Activated T-helper 2 cell treated with anti-CD3 and anti-CD28 coated beads, Interferon-gamma antibody, Interleukin-2, Interleukin-4, amounts not matched to agents 10 μg/mL and 5 μg/mL and 100 μg/mL, durations not matched to agents 14 hours and 24 hours and 36 hours (primary cell): ENCODE measurements around the gene OR10D3. TPM values are rescaled to one million over a fixed set of nuclear protein-coding genes. Genes with fewer than 3 reads are reported as not detected.

Experiments used
- total RNA-seq: library from RNA; stranded (reverse); gene quantifications from 2 replicates; pipeline ENCODE4 v1.2.3, GENCODE V29; 2022

Gene OR10D3
- total RNA-seq, 1 donor from 2014 or later: not detected

Other genes starting within 250 kb of the OR10D3 start
- gene OR4D5, start 243.7 kb upstream of the OR10D3 start, total RNA-seq: not detected in 2 replicates
- gene OR6T1, start 239.5 kb upstream of the OR10D3 start, total RNA-seq: not detected in 2 replicates
- gene OR10S1, start 205.6 kb upstream of the OR10D3 start, total RNA-seq: not detected in 2 replicates
- gene OR10G6, start 188.2 kb upstream of the OR10D3 start, total RNA-seq: not detected in 2 replicates
- not detected in 2 replicates for gene OR10G4, start 170.3 kb upstream of the OR10D3 start, total RNA-seq
- gene OR10G9, start 160.3 kb upstream of the OR10D3 start, total RNA-seq: not detected in 2 replicates
- not detected in 2 replicates for gene OR10G8, start 156.5 kb upstream of the OR10D3 start, total RNA-seq
- gene OR10G7, start 142.0 kb upstream of the OR10D3 start, total RNA-seq: not detected in 2 replicates
- gene VWA5A, start 67.9 kb upstream of the OR10D3 start, total RNA-seq: 4.6 TPM in 2 replicates
- not detected in 2 replicates for gene OR8G1, start 57.8 kb downstream of the OR10D3 start, total RNA-seq
- not detected in 2 replicates for gene OR8G5, start 73.0 kb downstream of the OR10D3 start, total RNA-seq
- not detected in 2 replicates for gene OR8D1, start 130.6 kb downstream of the OR10D3 start, total RNA-seq
- not detected in 2 replicates for gene OR8D2, start 136.9 kb downstream of the OR10D3 start, total RNA-seq
- gene OR8B2, start 201.2 kb downstream of the OR10D3 start, total RNA-seq: not detected in 2 replicates
- not detected in 2 replicates for gene OR8B3, start 215.7 kb downstream of the OR10D3 start, total RNA-seq
- gene OR8B4, start 241.5 kb downstream of the OR10D3 start, total RNA-seq: not detected in 2 replicates